Naive thymus-derived CD8-positive, alpha-beta T cell (primary cell): ENCODE results near the gene LRRC8D. TPM values are rescaled to one million over a fixed set of nuclear protein-coding genes. Genes with fewer than 3 reads are reported as not detected.

ENCODE experiments used
- ATAC-seq, 2 donors: fragments of 150-1000 bp; cut with Tn5 transposase in 1 of 2; sonication (Bioruptor Pico), chemical (Tn5 transposase) in 1 of 2; 1 replicate in 1 of 2; 2 replicates in 1 of 2; pipeline ENCODE4 v1.10.0; 2021; ENCODE audit warnings: mild to moderate bottlenecking in 2 of 2, moderate library complexity in 2 of 2
- POLR2A ChIA-PET: fragments of 350-600 bp; sonication (Branson Sonifier 250); formaldehyde crosslinking; loops from one replicate; lab custom pipeline; 2021; ENCODE audit warnings: antibody characterized with exemption; lab: Charles Lee
- DNase-seq, 10 donors: peaks; one replicate each; pipeline versions ENCODE4 v3.0.0 to v3.0.0-alpha.2; 2020 to 2022
- H3K27ac Mint-ChIP-seq, 10 donors: one replicate each; pipeline ENCODE4 v1.8.0; 2020 to 2022; ENCODE audit warnings: mild to moderate bottlenecking in 10 of 10, mixed read lengths in 10 of 10, moderate library complexity in 4 of 10, inconsistent platforms in 1 of 10
- H3K27me3 Mint-ChIP-seq, 5 donors: one replicate each; pipeline ENCODE4 v1.8.0; 2021 to 2022; ENCODE audit warnings: mixed read lengths in 5 of 5
- H3K36me3 Mint-ChIP-seq, 3 donors: one replicate each; pipeline ENCODE4 v1.8.0; 2020 to 2022; ENCODE audit warnings: mixed read lengths in 3 of 3, mild to moderate bottlenecking in 2 of 3, inconsistent platforms in 1 of 3
- H3K4me1 Mint-ChIP-seq, 4 donors: one replicate each; pipeline ENCODE4 v1.8.0; 2021 to 2022; ENCODE audit warnings: mixed read lengths in 4 of 4
- H3K4me3 Mint-ChIP-seq, 10 donors: one replicate each; pipeline ENCODE4 v1.8.0; 2020 to 2022; ENCODE audit warnings: mild to moderate bottlenecking in 10 of 10, mixed read lengths in 10 of 10, moderate library complexity in 6 of 10, inconsistent platforms in 1 of 10
- H3K9me3 Mint-ChIP-seq, 9 donors: one replicate each; pipeline ENCODE4 v1.8.0; 2020 to 2022; ENCODE audit warnings: mixed read lengths in 9 of 9, mild to moderate bottlenecking in 3 of 9, inconsistent platforms in 1 of 9, moderate library complexity in 1 of 9
- polyA plus RNA-seq, 3 donors: library from polyadenylated mRNA; unstranded; fragments of 300-500 nt; fragmentation: Illumina TruSeq; gene quantifications; one replicate each; pipeline ENCODE4 v1.2.3, GENCODE V29; 2021
- total RNA-seq, 8 experiments: library from RNA in 2 of 8; stranded (reverse) in 2 of 8; gene quantifications; one replicate each; pipeline ENCODE4 v1.2.3 and lab custom pipeline; 2021 to 2026

LRRC8D gene
- total and polyA plus RNA-seq, 5 experiments from 2014 or later: 37.1 to 60.0 (median 42.3) TPM

DNA sequence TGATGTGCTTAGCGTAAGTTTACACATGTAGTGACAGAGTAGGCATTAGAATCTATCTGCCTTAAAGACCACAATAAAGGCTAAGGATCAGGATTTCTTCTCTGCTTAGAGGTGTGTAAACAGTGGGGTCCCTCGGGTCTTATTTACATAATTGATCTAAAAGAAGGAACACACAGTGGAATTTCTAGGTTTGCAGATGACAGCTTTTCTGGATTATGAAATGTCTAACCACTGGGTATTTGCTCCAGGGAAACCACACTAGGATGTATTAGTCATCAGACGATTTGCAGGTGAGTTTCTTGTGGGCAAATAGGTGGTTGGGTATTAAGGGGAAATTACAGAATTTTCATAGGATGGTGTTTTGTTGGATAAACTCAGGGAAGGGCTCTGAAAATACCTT, 5.8 kb downstream of the LRRC8D start:
- Mint-ChIP-seq H3K27ac (no peak overlapping the region), H3K27me3 (no peaks in the 10 kb centered on the region), H3K9me3 (no peaks in the 10 kb centered on the region), H3K4me3 (no peak overlapping the region), H3K4me1 (peaks cover 14 to 32% (median 29%) of the 10 kb centered on the region in 4 donors), H3K36me3 (peaks cover 0 to 7% (median 2%) of the 10 kb centered on the region in 3 donors)
- no peak for ATAC-seq
- DNase-seq: no peak
- POLR2A ChIA-PET: no interaction called here

DNA sequence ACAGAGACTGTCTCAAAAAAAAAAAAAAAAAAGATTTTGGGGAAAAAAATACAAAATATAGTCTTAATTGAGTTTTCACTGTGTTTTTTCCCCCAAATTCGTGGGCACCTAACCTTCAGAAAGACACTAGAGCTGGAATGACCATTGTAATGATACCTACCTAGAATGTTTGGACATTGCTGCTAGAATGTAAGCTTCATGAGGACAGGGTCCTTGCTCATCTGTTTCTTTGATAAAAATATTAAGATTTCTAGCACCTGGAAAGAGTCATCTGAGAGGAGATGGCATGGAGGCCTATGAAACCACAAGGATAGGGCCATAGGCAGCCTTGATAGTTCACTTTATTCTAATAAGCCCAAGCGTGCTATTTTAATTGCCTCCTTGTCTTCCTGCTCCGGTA, 6.5 kb downstream of the LRRC8D start:
- no peaks in the 10 kb centered on the region for H3K9me3 Mint-ChIP-seq
- H3K27me3 Mint-ChIP-seq: no peaks in the 10 kb centered on the region
- H3K36me3 Mint-ChIP-seq: peaks cover 0 to 7% (median 2%) of the 10 kb centered on the region in 3 donors
- no peak overlapping the region for H3K27ac Mint-ChIP-seq
- POLR2A ChIA-PET: interaction anchor here (0.7 kb wide), 1 partner anchor 81 kb away, joined by 3 read pairs; no protein-coding TSS in a partner anchor
- no peak overlapping the region for H3K4me3 Mint-ChIP-seq
- DNase-seq: no peak
- no peak for ATAC-seq
- H3K4me1 Mint-ChIP-seq: peaks cover 10 to 26% (median 23%) of the 10 kb centered on the region in 4 donors

DNA sequence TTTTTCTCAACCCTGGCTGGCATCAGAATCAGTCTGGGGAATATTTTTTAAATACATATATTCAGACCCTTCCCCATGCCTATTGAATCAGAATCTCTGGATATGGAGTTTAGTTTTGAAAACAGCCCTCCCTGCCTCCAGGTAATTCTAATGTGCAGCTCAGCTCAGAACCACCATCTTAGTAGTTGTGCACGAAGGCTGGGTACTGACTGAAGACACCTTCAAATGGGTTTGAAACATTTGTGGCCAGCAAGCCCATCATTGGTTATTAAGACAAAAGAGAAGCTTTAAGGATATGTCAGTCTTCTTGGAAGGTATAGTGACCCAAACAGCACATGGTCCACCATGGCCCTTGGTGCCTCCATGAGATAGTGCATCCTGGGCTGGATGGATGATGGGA, 7.1 kb downstream of the LRRC8D start:
- Mint-ChIP-seq H3K9me3 (no peaks in the 10 kb centered on the region), H3K27me3 (no peaks in the 10 kb centered on the region), H3K36me3 (peaks cover 0 to 7% (median 2%) of the 10 kb centered on the region in 3 donors), H3K4me3 (no peak overlapping the region), H3K27ac (no peak overlapping the region), H3K4me1 (peaks cover 10 to 25% (median 17%) of the 10 kb centered on the region in 4 donors)
- POLR2A ChIA-PET: interaction anchor here (0.7 kb wide), 1 partner anchor 81 kb away, joined by 3 read pairs; no protein-coding TSS in a partner anchor
- DNase-seq (no peak), ATAC-seq (no peak)

DNA sequence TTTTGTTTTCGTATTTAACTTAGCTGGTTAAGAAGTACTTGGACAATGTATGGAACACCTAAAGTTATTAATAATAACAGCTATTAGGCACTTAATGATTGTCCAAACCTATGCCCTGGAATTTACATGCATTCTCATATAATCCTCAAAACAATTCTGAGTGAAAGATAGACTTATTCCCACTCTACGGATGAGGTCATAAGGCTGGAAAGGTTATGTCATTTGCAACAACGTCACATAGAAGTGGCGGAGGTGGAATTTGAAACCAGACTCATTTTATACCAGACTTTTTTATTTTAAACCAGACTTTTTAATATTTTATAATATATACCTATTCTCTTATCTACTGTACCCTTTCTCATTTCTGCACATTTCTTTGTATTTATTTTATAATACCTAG, 8.4 kb downstream of the LRRC8D start:
- ATAC-seq (no peak), DNase-seq (no peak)
- Mint-ChIP-seq H3K9me3 (no peaks in the 10 kb centered on the region), H3K4me1 (peaks cover 4 to 19% (median 12%) of the 10 kb centered on the region in 4 donors), H3K27ac (no peak overlapping the region), H3K27me3 (no peaks in the 10 kb centered on the region), H3K36me3 (peaks cover 0 to 7% (median 2%) of the 10 kb centered on the region in 3 donors), H3K4me3 (no peak overlapping the region)
- POLR2A ChIA-PET: interaction anchor here (1.0 kb wide), 1 partner anchor 9 kb away, joined by 4 read pairs; the partner anchor contains the start of gene LRRC8D

DNA sequence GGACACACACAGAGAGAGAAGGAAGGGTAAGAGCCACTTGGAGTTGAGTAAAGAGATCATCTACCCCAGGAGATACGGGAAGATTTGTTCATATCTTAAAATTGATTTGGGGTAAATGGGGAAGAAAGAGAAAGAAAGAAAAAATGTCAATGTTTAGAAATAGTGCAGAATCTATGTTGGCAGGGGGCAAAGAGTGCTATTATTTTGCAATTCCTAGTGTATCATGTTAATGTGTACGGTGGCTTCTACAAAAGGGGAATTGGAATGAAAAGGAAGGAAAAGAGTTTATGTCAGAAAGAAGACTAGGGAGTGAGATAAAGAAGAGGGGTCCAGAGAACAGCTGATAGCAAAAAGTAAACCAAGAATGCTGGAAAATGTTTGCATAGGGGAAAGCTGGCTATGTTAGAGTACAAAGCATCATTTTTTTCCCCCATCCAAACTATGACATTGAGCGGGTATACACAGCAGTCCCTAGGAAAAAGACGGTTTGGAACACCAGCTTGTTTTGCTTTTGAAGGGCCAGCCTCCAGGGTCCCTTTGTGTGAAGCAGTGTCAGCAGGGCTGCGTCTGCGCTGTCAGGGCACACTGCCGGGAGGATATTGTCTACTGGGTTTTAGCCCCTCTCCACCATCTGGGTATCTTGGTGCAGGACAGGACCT, 10.8 kb downstream of the LRRC8D start:
- no peak for ATAC-seq
- Mint-ChIP-seq H3K9me3 (no peaks in the 10 kb centered on the region), H3K36me3 (peaks cover 0 to 2% (median 0%) of the 10 kb centered on the region in 3 donors), H3K4me1 (peaks cover 9 to 31% (median 18%) of the 10 kb centered on the region in 4 donors), H3K27ac (no peak overlapping the region), H3K4me3 (no peak overlapping the region), H3K27me3 (no peaks in the 10 kb centered on the region)
- no peak for DNase-seq
- POLR2A ChIA-PET: interaction anchor here (1.1 kb wide), 1 partner anchor 11 kb away, joined by 3 read pairs; the partner anchor contains the start of gene LRRC8D

DNA sequence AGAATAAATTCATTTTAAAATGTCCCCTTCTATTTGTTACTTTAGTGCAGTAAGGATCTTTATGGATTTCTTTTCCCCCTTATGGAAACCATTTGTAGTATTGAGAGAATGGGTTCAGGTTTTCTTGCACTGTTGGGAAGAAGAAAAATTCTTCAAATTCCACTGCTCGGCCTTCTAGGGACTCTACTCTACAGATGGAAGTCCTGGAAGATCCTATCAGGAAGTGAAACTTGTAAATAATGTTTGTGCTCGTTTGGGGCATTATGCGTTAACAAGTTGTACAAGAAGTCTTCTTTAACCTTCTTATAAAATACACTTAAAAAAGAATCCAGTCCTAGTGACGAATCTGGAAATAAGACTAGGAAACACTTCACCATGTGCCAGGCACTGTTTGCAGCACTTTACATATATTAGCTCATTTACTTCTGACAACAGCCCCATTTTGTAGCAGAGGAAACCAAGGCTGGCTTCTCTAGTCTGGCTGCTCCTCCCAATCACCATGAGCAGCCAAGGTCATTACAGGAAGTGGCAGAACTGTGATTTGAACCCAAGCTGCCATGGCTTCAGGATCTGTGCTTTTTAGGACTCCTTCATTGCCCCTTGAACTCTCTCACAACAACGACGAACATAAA, 11.8 kb downstream of the LRRC8D start:
- POLR2A ChIA-PET: interaction anchor here (1.1 kb wide), 1 partner anchor 12 kb away, joined by 3 read pairs; the partner anchor contains the start of gene LRRC8D
- DNase-seq: no peak
- peaks cover 9 to 34% (median 24%) of the 10 kb centered on the region in 4 donors for H3K4me1 Mint-ChIP-seq

DNA sequence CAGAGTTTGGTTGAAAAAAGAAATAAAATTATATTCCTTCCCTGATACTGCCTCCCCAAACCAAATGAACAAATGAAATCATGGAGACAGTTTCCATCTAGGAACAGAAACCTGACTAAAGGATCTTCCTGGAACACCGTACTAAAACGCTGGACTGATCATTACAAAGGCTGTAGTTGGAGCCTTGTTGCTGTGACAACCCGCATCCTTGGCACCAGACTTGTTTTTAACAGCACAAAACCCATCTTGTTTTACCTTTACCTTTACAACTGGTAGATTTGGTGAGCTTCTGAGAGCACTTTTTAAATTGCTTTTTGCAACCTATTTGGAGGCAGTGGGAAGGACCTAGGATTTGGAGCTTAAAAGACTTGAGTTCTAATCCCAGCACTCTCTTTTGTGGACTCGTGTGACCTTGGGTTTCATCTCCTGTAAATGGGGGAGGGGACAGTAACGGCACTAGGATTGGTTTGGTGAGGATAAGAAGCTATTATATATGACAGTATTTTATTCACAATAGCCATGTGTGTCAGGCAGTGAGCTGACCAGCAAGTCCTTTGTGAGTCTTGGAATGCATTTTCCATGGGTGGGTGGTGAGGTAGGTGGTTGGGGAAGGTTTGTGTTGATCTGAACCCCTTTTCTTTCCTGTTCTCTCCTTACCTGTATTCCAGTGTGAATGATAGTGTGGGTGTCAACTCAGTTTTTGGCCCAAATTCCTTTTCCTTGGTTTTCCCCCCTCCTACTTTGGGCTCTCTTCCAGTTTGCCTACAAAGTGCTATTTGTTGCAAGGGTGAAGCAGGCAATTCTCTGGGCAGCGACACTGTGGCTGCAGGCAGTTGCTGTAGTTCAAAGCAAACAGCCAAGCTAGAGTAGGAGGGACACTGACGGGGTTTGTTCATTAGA, 12.6 kb downstream of the LRRC8D start:
- POLR2A ChIA-PET: interaction anchor here (0.9 to 2.5 kb wide), 2 partner anchors 8 to 12 kb away, joined by 3 to 10 read pairs; partner anchors contain the start of gene LRRC8D
- Mint-ChIP-seq H3K36me3 (no peaks in the 10 kb centered on the region), H3K4me1 (peaks cover 9 to 34% (median 23%) of the 10 kb centered on the region in 4 donors), H3K9me3 (no peaks in the 10 kb centered on the region), H3K27ac (peak overlapping the region in 1 of 10 donors; percentile 26), H3K4me3 (no peak overlapping the region), H3K27me3 (no peaks in the 10 kb centered on the region)
- ATAC-seq (no peak), DNase-seq (no peak)

More for the DNA sequence above, 11.8 kb downstream of the LRRC8D start:
- Mint-ChIP-seq H3K4me3 (no peak overlapping the region), H3K36me3 (peaks cover 0 to 2% (median 0%) of the 10 kb centered on the region in 3 donors), H3K27ac (peak overlapping the region in 2 of 10 donors; percentile 26 to 83), H3K9me3 (no peaks in the 10 kb centered on the region), H3K27me3 (no peaks in the 10 kb centered on the region)
- ATAC-seq: no peak

DNA sequence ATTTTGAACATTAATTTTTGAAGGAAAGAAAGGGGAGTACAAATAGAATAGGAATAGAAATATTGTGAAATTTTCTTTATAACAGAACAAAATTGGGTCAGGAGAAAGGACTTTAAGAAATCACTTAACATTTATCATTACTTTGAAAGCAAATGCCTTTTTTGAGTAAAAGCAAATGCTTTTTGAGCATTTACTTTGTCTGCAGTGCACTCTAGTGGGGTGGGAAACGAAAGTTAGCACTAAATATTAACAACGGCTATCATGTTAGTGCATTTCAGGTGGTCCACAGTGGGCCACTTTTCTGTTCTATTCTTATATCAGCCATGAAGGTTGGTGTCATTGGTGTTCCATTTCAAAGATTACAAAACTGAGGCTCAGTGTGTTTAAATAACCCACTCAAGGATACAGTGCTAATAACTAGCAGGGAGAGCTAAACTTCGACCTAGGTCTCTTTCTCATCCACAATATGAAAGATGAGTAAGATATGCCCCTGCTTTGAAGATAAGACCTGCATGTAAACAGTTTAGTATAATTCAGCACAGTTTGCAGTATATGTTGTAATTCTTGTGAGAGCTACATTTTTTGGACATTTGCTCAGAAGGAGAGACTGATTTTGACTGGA, 13.4 kb downstream of the LRRC8D start:
- Mint-ChIP-seq H3K4me3 (no peak overlapping the region), H3K36me3 (no peaks in the 10 kb centered on the region), H3K9me3 (no peaks in the 10 kb centered on the region), H3K4me1 (peaks cover 9 to 34% (median 23%) of the 10 kb centered on the region in 4 donors), H3K27me3 (no peaks in the 10 kb centered on the region), H3K27ac (peak overlapping the region in 1 of 10 donors; percentile 9)
- POLR2A ChIA-PET: interaction anchor here (0.9 to 2.5 kb wide), 3 partner anchors 9 to 13 kb away, joined by 3 to 10 read pairs (median 7); partner anchors contain the start of gene LRRC8D
- ATAC-seq (no peak), DNase-seq (no peak)

DNA sequence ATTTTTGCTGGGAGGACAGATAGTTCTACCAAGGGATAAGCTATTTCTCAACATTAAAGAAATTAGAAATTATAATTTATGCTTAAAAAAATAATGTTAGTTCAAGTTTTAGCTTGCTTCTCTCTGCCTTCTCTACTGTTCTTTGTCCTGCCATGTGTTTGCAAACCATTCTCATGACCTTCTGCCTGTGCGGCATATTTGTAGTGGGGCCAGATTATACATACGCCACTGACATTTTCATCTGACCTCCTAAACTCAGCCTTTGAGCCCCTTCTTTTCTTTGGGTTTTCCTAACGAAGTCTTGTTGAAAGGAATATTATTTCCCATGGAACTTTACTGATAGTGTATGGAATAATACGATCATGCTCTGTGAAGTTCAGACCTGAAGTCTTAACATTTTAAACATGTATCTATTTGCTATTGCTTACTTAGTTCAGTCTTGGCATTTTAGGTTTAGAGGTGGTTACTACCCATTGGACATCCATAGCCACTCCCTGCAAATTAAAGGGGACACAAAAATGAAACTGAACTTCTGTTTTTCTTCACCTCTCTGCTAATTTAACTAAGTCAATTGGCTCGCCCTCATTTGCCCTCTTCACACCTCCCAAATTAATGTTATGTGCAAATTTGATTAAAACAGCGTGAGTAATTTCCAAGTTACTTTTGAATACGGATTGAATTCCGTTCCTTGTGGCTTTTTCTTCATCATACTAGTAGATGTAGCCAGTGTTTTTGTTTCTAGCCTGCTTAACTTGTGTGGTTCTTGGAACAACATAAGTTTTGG, 15.6 kb downstream of the LRRC8D start:
- no peaks in the 10 kb centered on the region for H3K27me3 Mint-ChIP-seq
- no peak for DNase-seq
- H3K36me3 Mint-ChIP-seq: no peaks in the 10 kb centered on the region
- no peak overlapping the region for H3K4me3 Mint-ChIP-seq
- no peaks in the 10 kb centered on the region for H3K9me3 Mint-ChIP-seq
- H3K4me1 Mint-ChIP-seq: peaks cover 10 to 34% (median 23%) of the 10 kb centered on the region in 4 donors
- POLR2A ChIA-PET: interaction anchor here (0.5 to 2.5 kb wide), 2 partner anchors 15 to 112 kb away, joined by 5 to 10 read pairs; partner anchors contain the start of gene LRRC8D
- no peak for ATAC-seq
- H3K27ac Mint-ChIP-seq: no peak overlapping the region

DNA sequence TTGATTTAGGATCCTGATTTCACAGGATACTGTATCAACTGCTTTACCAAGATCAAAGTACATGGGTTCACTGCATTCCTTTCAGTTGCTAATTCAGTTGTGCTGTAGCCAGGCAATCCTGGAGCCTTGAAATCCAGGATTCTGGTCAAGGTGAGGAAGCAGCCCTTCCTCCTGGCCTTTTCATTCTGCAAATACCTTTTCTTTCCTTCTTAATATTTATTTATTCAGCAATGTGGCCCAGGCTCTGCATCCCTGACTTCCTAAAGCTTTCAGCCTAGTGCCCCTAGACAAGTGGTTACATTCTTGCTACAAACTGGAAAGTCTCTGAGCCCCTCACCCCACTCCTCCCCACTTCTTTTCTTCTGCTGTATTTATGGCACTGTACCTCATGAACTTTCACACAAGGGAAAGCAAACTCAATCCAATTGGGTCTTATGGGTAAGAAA, 16.2 kb downstream of the LRRC8D start:
- Mint-ChIP-seq H3K27ac (no peak overlapping the region), H3K9me3 (no peaks in the 10 kb centered on the region), H3K4me3 (no peak overlapping the region), H3K27me3 (no peaks in the 10 kb centered on the region), H3K4me1 (peaks cover 10 to 34% (median 23%) of the 10 kb centered on the region in 4 donors), H3K36me3 (no peaks in the 10 kb centered on the region)
- ATAC-seq (no peak), DNase-seq (no peak)
- POLR2A ChIA-PET: interaction anchor here (1.0 kb wide), 1 partner anchor 10 kb away, joined by 4 read pairs; no protein-coding TSS in a partner anchor

DNA sequence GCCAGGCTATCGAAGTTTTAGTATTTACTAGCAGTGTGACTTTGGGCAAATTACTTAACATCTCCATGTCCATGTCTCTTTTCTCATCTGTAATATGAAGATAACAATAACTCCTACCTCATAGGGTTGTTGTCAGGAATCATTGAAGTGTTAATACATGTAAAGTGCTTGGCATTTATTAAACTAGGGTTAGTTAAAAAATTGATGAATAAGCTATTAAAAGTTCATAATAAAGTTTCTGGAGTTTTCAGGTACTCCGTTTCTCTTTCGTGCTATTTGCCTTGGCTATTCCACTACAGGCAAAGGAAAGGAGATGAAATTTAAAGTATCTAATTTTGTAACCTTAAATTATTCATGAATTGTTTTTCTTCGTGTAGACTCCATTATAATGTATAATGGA, 16.7 kb downstream of the LRRC8D start:
- H3K4me3 Mint-ChIP-seq: no peak overlapping the region
- H3K36me3 Mint-ChIP-seq: no peaks in the 10 kb centered on the region
- ATAC-seq (no peak), DNase-seq (no peak)
- H3K9me3 Mint-ChIP-seq: no peaks in the 10 kb centered on the region
- no peaks in the 10 kb centered on the region for H3K27me3 Mint-ChIP-seq
- H3K27ac Mint-ChIP-seq: no peak overlapping the region
- POLR2A ChIA-PET: interaction anchor here (1.0 kb wide), 1 partner anchor 9 kb away, joined by 4 read pairs; no protein-coding TSS in a partner anchor
- H3K4me1 Mint-ChIP-seq: peaks cover 13 to 38% (median 24%) of the 10 kb centered on the region in 4 donors
